Right lobe of liver (tissue), 6 donors: ENCODE measurements around the gene HIPK1. TPM values are rescaled to one million over a fixed set of nuclear protein-coding genes. Genes with fewer than 3 reads are reported as not detected.

Experiments
- ATAC-seq, 4 donors: fragments of 200-7000 bp; cut with Tn5 transposase; one replicate each; pipeline ENCODE4 v1.9.1; 2020; ENCODE audit warnings: mild to moderate bottlenecking in 4 of 4, moderate library complexity in 4 of 4
- DNase-seq, 3 donors: peaks; one replicate each; pipeline ENCODE4 v3.0.0-alpha.2; 2020
- H3K27ac ChIP-seq, 3 donors: fragments of 200-600 bp; one replicate each; pipeline ENCODE4 v1.8.0; 2022
- H3K27me3 ChIP-seq, 2 donors: fragments of 200-600 bp; one replicate each; pipeline ENCODE4 v1.8.0; 2022
- H3K36me3 ChIP-seq, 4 donors: fragments of 200-600 bp; sonication (generic) in 1 of 4; one replicate each; pipeline versions ENCODE4 v1.5.1 to v1.8.0; 2017 to 2022; ENCODE audit warnings: control low read depth in 1 of 4
- H3K4me1 ChIP-seq, 4 donors: fragments of 200-600 bp; sonication (generic) in 1 of 4; one replicate each; pipeline versions ENCODE4 v1.5.1 to v1.8.0; 2017 to 2022; ENCODE audit warnings: control low read depth in 1 of 4
- H3K4me3 ChIP-seq, 3 donors: fragments of 200-600 bp; one replicate each; pipeline ENCODE4 v1.8.0; 2022
- H3K9me3 ChIP-seq, 4 donors: fragments of 200-600 bp; sonication (generic) in 1 of 4; one replicate each; pipeline versions ENCODE4 v1.5.1 to v1.8.0; 2017 to 2022; ENCODE audit warnings: control low read depth in 1 of 4
- POLR2A ChIP-seq: fragments of 450-650 bp; IDR thresholded peaks from one replicate; pipeline ENCODE4 v1.6.1; 2017; ENCODE audit warnings: antibody characterized with exemption, mild to moderate bottlenecking
- WGBS: methylation state at CpG from one replicate; pipeline ENCODE4 v1.1.6; 2018; ENCODE audit warnings: low coverage, low lambda C conversion rate; ENCODE audit not compliant: insufficient coverage; ENCODE audit errors: missing lambda C conversion rate; 5-methylcytosine and 5-hydroxymethylcytosine counted together
- intact Hi-C, 2 donors: fragments of 100-400 bp; cut with DNase I; formaldehyde crosslinking; loops; one replicate each; pipeline versions ENCODE4 v1.11.2 to v1.14.1; 2022
- total RNA-seq, 6 experiments: library from RNA; depleted of rRNA in 2 of 6; stranded (reverse); fragments of >200 nt in 2 of 6; fragmentation: NEBNext Ultra II Directional in 3 of 6; extraction: Animal tissue kit (Norgen Biotek cat#: 25700) in 3 of 6; gene quantifications; one replicate each; pipeline versions ENCODE4 v1.1.0 to v1.2.4, GENCODE V29; 2016 to 2023
- TF ChIP-seq, protein P1 (sequence below), 4 donors: fragments of 200-600 bp in 3 of 4; fragments of 450-650 bp in 1 of 4; IDR thresholded peaks; one replicate each; pipeline versions ENCODE4 v1.5.1 to v1.8.0; 2016 to 2022; ENCODE audit warnings: antibody characterized with exemption in 4 of 4, mild to moderate bottlenecking in 2 of 4
- donor health status: DM: no; HTN: yes; CAD: no.
- donor health status: DM: no; HTN: no; CAD: no.
- donor health status: DM: no; HTN: no; CAD: no.
- donor health status: DM: no; HTN: yes; CAD: no.
- donor health status: DM: no; HTN: yes; CAD: no.

HIPK1 gene
- total RNA-seq, 6 experiments from 2014 or later = 19.0 to 29.6 (median 23.5) TPM

DNA sequence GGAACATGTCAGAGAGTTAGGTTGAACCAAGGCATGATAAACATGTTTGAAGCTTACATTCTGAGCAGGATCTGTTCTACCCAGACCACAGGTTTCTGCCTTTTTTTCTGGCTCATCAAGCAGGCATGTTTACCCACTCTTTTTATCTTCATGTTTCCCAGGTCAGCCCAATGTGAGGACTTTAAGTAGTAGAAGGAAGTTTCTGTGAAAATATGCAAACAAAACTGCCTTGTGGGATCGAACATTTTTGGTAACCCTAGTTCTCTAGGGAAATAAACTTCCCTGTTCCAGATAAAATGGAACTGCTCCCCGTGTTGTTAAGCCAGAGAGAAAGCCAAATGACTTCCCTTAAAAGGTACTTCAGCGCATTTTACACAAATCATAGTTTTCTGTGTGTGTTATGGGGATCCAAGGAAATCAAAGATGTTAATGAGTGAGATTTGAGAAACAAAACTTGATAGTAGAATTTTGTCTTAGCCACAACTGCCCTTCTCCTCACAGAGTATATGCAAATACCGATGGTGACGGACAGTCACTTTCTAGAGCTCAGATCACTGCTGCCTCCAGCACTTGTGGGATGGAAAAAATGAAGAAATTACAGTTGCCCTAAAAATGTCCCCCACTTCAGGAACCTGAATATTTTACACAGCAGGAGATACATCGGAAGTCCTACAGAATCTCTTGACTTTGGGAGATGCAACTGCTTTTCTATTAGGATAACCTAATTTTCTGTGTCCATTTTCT is 765 bp upstream of the HIPK1 start:
- Histone ChIP-seq H3K36me3 (no peaks in the 10 kb centered on the region), H3K27me3 (no peaks in the 10 kb centered on the region), H3K27ac (peak overlapping the region; percentile 88 to 96 (median 92)), H3K4me1 (peaks cover 0 to 29% (median 14%) of the 10 kb centered on the region in 4 donors), H3K9me3 (no peaks in the 10 kb centered on the region), H3K4me3 (peak overlapping the region; percentile 65 to 94 (median 92))
- WGBS = 4% methylated on average over 6 of the region's 6 CpGs
- TF ChIP-seq, protein P1, sequence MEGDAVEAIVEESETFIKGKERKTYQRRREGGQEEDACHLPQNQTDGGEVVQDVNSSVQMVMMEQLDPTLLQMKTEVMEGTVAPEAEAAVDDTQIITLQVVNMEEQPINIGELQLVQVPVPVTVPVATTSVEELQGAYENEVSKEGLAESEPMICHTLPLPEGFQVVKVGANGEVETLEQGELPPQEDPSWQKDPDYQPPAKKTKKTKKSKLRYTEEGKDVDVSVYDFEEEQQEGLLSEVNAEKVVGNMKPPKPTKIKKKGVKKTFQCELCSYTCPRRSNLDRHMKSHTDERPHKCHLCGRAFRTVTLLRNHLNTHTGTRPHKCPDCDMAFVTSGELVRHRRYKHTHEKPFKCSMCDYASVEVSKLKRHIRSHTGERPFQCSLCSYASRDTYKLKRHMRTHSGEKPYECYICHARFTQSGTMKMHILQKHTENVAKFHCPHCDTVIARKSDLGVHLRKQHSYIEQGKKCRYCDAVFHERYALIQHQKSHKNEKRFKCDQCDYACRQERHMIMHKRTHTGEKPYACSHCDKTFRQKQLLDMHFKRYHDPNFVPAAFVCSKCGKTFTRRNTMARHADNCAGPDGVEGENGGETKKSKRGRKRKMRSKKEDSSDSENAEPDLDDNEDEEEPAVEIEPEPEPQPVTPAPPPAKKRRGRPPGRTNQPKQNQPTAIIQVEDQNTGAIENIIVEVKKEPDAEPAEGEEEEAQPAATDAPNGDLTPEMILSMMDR (IDR thresholded peaks at IDR 0.05) = no peak
- TF ChIP-seq POLR2A = no peak
- no peak for DNase-seq
- intact Hi-C loops = no loop called here
- ATAC-seq = peak in 2 of 4 donors; percentile 6 to 17

DNA sequence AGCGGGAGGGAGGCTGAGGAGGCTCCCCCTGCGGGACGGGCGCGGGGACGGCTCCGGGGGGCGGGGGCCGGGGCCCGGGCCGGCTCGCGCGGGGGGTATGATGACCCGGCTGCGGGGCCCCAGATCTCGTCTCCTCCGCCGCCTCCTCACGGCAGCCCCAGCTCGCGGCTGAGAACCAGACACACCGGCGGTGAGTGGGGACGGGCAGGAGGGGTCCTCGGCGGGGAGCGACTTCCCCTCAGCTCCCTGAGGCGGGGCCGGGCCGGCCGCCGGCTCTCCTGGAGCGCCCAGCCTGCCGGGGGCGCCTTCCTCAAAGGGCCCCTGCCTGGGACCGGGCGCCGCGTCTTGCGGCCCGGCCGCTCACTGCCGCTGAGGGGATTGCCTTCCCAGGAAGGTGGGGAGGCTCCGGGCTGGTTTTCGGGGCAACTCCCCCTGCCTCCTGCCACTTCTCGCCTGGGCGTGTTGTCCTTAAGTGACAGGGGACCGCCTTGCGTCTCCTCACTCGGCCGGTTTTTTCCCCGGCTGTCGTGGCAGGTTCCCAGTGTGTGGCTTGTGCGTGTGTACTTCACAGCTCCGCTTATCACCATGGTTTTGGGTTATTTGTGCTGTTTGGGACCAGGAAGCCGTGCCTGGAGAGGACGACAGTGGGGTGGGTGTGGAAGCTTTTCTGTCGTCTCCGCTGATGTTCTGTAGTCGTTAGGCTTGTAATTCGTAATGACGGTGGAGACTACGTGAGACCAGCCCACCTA is 800 bp downstream of the HIPK1 start:
- DNase-seq = peak; percentile 63 to 75 (median 68)
- intact Hi-C loops = no loop called here
- no peak for TF ChIP-seq POLR2A
- TF ChIP-seq, protein P1 (IDR thresholded peaks at IDR 0.05) = peak in 3 of 4 donors; percentile 17 to 33 (median 24)
- Histone ChIP-seq H3K4me1 (peaks cover 0 to 42% (median 21%) of the 10 kb centered on the region in 4 donors), H3K9me3 (no peaks in the 10 kb centered on the region), H3K27me3 (no peaks in the 10 kb centered on the region), H3K27ac (peak overlapping the region; percentile 88 to 96 (median 92)), H3K4me3 (peak overlapping the region; percentile 65 to 94 (median 92)), H3K36me3 (no peaks in the 10 kb centered on the region)
- WGBS = 0% methylated on average over 11 of the region's 64 CpGs
- ATAC-seq = peak; percentile 49 to 64 (median 55)

- intact Hi-C loops = no loop called here
- ATAC-seq (peak in 1 of 4 donors; percentile 2), DNase-seq (no peak)
- Histone ChIP-seq H3K27ac (peak overlapping the region; percentile 88 to 96 (median 92)), H3K4me3 (peak overlapping the region; percentile 65 to 94 (median 92)), H3K27me3 (no peaks in the 10 kb centered on the region), H3K4me1 (peaks cover 0 to 42% (median 21%) of the 10 kb centered on the region in 4 donors), H3K36me3 (no peaks in the 10 kb centered on the region), H3K9me3 (no peaks in the 10 kb centered on the region)
- under 1% methylated on average over 8 of the region's 8 CpGs for WGBS
- TF ChIP-seq POLR2A = no peak
- TF ChIP-seq, protein P1 (IDR thresholded peaks at IDR 0.05) = no peak
These were observed 1.5 kb downstream of the HIPK1 start for GRCh38 chr1:113930499-113931161.

DNA sequence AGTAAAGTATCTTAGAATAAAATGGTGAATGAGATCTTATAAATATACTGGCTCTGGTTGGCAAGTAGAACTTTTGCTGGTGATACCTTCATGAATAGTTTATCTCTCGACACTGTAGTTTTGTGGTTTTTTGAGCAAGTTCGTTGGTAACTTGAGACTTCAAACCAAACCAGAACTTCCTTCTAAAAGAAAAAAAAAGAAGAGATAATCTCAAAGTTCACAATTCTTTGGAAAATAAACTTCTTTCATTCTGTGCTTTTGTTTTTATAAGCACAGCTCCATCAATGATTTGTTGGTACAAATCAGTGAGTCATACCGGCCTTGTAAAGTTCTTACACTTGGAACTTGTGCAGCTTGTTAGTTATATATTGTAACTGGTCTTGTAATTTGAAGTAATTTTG is 2.3 kb downstream of the HIPK1 start:
- TF ChIP-seq, protein P1 (IDR thresholded peaks at IDR 0.05) = no peak
- TF ChIP-seq POLR2A = no peak
- no peaks in the 10 kb centered on the region for H3K27me3 ChIP-seq
- no peaks in the 10 kb centered on the region for H3K9me3 ChIP-seq
- 13% methylated on average over 3 of the region's 3 CpGs for WGBS
- H3K27ac ChIP-seq = peak overlapping the region in 1 of 3 donors; percentile 96
- DNase-seq = no peak
- ATAC-seq = no peak
- H3K36me3 ChIP-seq = no peaks in the 10 kb centered on the region
- intact Hi-C loops = no loop called here
- no peak overlapping the region for H3K4me3 ChIP-seq
- peaks cover 0 to 42% (median 21%) of the 10 kb centered on the region in 4 donors for H3K4me1 ChIP-seq
